Femur (tissue), 1 donor: ENCODE data around the gene CLCNKB.
"Not testable (repeated sequence)": the region's sequence is repeated elsewhere in the genome, so short reads cannot be mapped to it uniquely, and the experiment has no call there.

Source experiments
- DNase-seq: peaks from one replicate; pipeline ENCODE4 v3.0.0-alpha.2; 2017

The CLCNKB gene

GRCh38 chr1:16015960-16016901 lies 27.4 kb upstream of the CLCNKB start:
- peak; percentile 25 for DNase-seq

GRCh38 chr1:16017076-16017460 lies 26.5 kb upstream of the CLCNKB start:
- no peak for DNase-seq

GRCh38 chr1:16017461-16018303 lies 25.9 kb upstream of the CLCNKB start, which contains the start of gene HSPB7:
TSS of gene HSPB7 (minus strand) at chr1:16018043. CDS start at chr1:16017963, 80 bp downstream.
- peak; percentile 93 for DNase-seq

GRCh38 chr1:16018308-16018707 lies 25.3 kb upstream of the CLCNKB start:
- DNase-seq, result no peak

- DNase-seq, result no peak
These were observed 24.6 kb upstream of the CLCNKB start for GRCh38 chr1:16018749-16019643.

GRCh38 chr1:16019644-16020277 lies 23.8 kb upstream of the CLCNKB start:
- peak; percentile 77 for DNase-seq

- no peak for DNase-seq
These were observed 23.3 kb upstream of the CLCNKB start for GRCh38 chr1:16020325-16020724.

GRCh38 chr1:16020878-16021277 lies 22.7 kb upstream of the CLCNKB start:
- DNase-seq, result not testable (repeated sequence)

GRCh38 chr1:16021681-16022080 lies 21.9 kb upstream of the CLCNKB start, which contains the start of gene CLCNKA:
TSS of gene CLCNKA (plus strand) at chr1:16022036. CDS start at chr1:16022620, 584 bp downstream.
- no peak for DNase-seq

- DNase-seq, result no peak
These were observed 21.2 kb upstream of the CLCNKB start for GRCh38 chr1:16022393-16022792.

- DNase-seq, result peak; percentile 18
These were observed 20.4 kb upstream of the CLCNKB start for GRCh38 chr1:16023050-16023653.

GRCh38 chr1:16026302-16026701 lies 17.3 kb upstream of the CLCNKB start:
- not testable (repeated sequence) for DNase-seq

- no peak for DNase-seq
These were observed 16.7 kb upstream of the CLCNKB start for GRCh38 chr1:16026723-16027484.

- DNase-seq, result no peak
These were observed 15.2 kb upstream of the CLCNKB start for GRCh38 chr1:16028237-16029002.

GRCh38 chr1:16029003-16029268 lies 14.6 kb upstream of the CLCNKB start:
- not testable (repeated sequence) for DNase-seq

- DNase-seq, result no peak
These were observed 14.3 kb upstream of the CLCNKB start for GRCh38 chr1:16029288-16029687.

- no peak for DNase-seq
These were observed 12.0 kb upstream of the CLCNKB start for GRCh38 chr1:16031551-16031950.

GRCh38 chr1:16032388-16033102 lies 11.0 kb upstream of the CLCNKB start:
- peak; percentile 89 for DNase-seq

GRCh38 chr1:16033103-16033632 lies 10.4 kb upstream of the CLCNKB start:
- DNase-seq, result not testable (repeated sequence)
